SK-N-MC (cell line): ENCODE measurements around the gene GLMN.

Experiments used
- EZH2 ChIP-seq: fragments of 200-600 bp; sonication (generic); IDR thresholded peaks from one replicate; pipeline ENCODE4 v1.6.1; 2017; ENCODE audit warnings: antibody characterized with exemption
- POLR2AphosphoS5 ChIP-seq: IDR thresholded peaks from 2 replicates; pipeline ENCODE4 v1.6.1; 2012; ENCODE audit warnings: mild to moderate bottlenecking, low read depth, low read length, borderline replicate concordance

GRCh38 chr1:92210701-92211100 is 88.1 kb downstream of the GLMN start:
- TF ChIP-seq POLR2AphosphoS5 (no peak), EZH2 (no peak)
